Measurements from ENCODE around the gene CNN2.

Gene CNN2

DNA sequence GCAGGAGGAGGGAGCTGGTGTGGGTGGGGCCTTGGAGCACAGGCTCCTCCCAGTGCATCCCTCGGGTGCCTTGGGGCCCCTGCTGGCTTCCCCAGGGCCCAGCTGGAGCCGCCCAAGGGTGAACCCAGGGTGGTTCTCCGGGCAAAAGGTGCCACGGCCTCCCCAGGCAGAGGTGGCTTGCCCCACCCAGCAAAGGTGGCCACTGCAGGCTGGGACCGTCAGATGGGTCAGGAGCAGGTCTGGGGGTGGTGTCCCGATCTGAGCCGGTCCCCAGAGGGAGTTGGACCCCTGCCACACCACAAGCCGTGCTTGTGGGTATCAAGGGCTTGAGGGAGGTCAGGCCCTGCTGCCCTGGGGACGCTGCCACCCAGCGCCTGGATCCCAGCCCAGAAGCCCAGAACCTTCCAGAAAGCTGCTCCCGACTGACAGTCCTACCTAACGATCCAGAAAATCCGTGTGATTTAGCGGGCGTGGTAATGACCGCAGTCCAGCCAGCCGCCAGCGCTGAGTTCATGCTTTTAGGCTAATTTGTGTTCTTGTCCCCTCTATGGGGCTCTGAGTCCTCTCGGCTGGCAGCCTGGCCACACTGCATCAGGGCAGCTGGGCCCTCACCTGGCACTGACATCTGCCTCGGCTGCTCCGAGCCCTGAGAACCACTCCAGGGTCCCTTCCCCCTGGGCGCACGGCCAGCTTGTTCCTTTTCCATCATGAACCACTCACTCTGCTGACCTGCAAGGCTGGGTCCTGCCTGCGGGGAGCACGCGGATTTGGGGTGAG lies 31.2 kb upstream of the CNN2 start:
- Histone ChIP-seq H3K36me3 (ENCODE audit: insufficient read depth, low read length) (peaks cover 16% of the 10 kb centered on the region; the same call in 1 of the 2 replicates), H3K4me1 (ENCODE audit: control insufficient read depth, insufficient read depth, low read length, unreplicated experiment) (peaks cover 5% of the 10 kb centered on the region), H3K27me3 (ENCODE audit: insufficient read depth, low read length) (peaks cover 8% of the 10 kb centered on the region), H3K79me2 (ENCODE audit: control insufficient read depth, insufficient read depth, low read length, unreplicated experiment) (no peaks in the 10 kb centered on the region), H3K4me3 (ENCODE audit: low read depth, low read length) (no peak overlapping the region), H3K27ac (ENCODE audit: low read depth, low read length) (no peak overlapping the region), H2AFZ (ENCODE audit: low read length, unreplicated experiment) (no peak overlapping the region)

DNA sequence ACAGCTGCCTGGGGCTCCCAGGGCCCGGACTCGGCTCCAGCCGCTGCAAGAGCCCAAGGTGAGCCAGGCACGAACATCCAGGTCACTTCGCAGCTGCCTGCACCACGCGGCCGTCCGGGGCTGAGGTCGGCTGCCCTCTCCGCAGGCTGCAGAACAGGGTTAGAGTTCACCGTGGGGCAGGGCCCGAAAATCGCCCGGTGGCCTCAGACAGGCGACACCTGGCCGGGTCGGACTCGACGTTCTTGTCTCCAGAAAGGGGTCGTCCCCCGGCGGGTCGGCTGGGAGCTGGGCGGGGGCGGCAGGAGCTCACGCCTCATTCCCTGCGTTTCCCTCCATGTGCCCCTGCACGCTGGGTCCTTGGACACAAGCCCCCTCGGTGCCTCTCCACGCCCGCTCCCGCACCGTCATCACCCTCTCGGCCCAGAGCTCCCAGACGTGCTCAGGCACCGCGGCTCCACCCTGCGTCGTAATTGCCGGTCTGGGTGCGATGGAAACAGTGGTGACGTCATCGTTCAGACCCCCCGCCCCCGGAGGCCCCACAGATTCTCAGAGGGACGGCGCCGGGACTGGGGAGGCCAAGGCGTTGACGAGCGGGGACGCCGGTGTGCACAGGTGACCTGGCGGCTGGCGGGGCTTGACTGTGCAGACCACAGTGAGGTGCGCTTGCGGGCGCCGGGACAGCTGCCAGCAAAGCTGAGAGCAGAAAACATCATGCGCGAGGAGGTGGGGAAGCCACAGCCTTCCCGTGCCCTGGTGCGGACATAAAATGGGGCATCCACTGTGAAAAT lies 30.2 kb upstream of the CNN2 start:
- no peaks in the 10 kb centered on the region for H3K79me2 ChIP-seq (ENCODE audit: control insufficient read depth, insufficient read depth, low read length, unreplicated experiment)
- peak overlapping the region; percentile 9; the same call in 1 of the 2 replicates for H3K4me3 ChIP-seq (ENCODE audit: low read depth, low read length)
- H3K4me1 ChIP-seq (ENCODE audit: control insufficient read depth, insufficient read depth, low read length, unreplicated experiment), result peaks cover 5% of the 10 kb centered on the region
- peaks cover 7% of the 10 kb centered on the region; the same call in 1 of the 2 replicates for H3K36me3 ChIP-seq (ENCODE audit: insufficient read depth, low read length)
- peaks cover 15% of the 10 kb centered on the region for H3K27me3 ChIP-seq (ENCODE audit: insufficient read depth, low read length)
- H2AFZ ChIP-seq (ENCODE audit: low read length, unreplicated experiment), result no peak overlapping the region
- H3K27ac ChIP-seq (ENCODE audit: low read depth, low read length), result no peak overlapping the region

DNA sequence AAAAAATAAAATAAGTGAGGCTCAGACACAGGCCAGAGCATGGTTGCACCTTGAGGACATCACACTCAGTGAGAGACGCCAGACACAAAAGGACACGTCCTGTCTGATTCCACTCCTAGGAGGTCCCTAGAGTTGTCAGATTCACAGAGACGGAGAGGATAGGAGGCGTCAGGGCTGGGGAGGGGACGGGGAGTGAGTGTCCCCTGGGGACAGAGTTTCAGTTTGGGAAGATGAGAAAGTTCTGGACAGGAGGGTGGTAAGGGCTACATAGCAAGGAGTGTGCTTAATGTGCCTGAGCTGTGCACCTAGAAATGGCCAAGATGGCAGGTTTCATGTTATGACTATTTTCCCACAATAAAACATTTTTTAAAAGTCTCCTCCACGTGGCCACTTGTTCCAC lies 28.3 kb upstream of the CNN2 start:
- Histone ChIP-seq H3K4me3 (ENCODE audit: low read depth, low read length) (no peak overlapping the region), H3K27ac (ENCODE audit: low read depth, low read length) (no peak overlapping the region), H2AFZ (ENCODE audit: low read length, unreplicated experiment) (no peak overlapping the region), H3K27me3 (ENCODE audit: insufficient read depth, low read length) (peaks cover 18% of the 10 kb centered on the region), H3K36me3 (ENCODE audit: insufficient read depth, low read length) (no peaks in the 10 kb centered on the region), H3K79me2 (ENCODE audit: control insufficient read depth, insufficient read depth, low read length, unreplicated experiment) (no peaks in the 10 kb centered on the region), H3K4me1 (ENCODE audit: control insufficient read depth, insufficient read depth, low read length, unreplicated experiment) (peaks cover 7% of the 10 kb centered on the region)

DNA sequence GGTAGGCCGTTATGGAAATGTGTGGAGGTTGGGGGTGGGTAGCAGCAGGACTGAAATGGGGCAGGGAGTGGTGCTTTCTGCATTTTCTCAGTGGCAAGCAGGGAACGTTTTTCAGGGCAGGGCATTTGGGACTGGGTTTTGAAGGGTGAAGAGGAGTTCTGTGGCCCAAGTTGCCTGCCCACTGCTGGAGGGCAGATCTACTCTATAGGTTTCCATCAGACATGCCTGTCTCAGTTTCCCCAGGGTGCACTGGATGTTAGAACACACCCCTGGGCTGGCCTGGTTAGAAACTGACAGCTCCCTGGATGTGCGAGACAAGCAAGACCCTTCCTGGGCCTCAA lies 27.1 kb upstream of the CNN2 start:
- Histone ChIP-seq H3K27ac (ENCODE audit: low read depth, low read length) (no peak overlapping the region), H3K4me1 (ENCODE audit: control insufficient read depth, insufficient read depth, low read length, unreplicated experiment) (peaks cover 7% of the 10 kb centered on the region), H3K36me3 (ENCODE audit: insufficient read depth, low read length) (no peaks in the 10 kb centered on the region), H3K79me2 (ENCODE audit: control insufficient read depth, insufficient read depth, low read length, unreplicated experiment) (no peaks in the 10 kb centered on the region), H2AFZ (ENCODE audit: low read length, unreplicated experiment) (no peak overlapping the region), H3K4me3 (ENCODE audit: low read depth, low read length) (no peak overlapping the region), H3K27me3 (ENCODE audit: insufficient read depth, low read length) (peaks cover 18% of the 10 kb centered on the region)

DNA sequence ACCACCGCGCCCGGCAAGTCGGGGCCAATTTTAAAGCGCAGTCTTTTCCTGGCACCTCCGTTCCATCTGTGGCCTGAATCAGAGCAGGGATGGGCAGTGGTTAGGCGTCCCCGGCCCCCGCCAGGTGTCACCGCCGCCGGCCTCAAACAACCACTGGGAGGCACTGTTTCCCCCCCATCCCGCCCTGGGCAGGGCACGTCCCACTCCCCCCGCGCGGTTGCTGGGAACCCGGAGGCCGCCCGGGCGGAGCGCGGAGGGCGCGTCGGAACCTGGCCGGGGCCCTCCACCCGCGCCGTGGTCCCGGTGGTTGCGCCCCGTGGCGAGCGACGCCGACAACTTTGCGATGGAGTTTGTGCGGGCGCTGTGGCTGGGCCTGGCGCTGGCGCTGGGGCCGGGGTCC lies 26.3 kb upstream of the CNN2 start, which contains the start of gene GRIN3B:
GRIN3B (plus strand) TSS at position 325 of the 400 bp plus-strand sequence; CDS start at position 344, 19 bp downstream.
- H3K79me2 ChIP-seq (ENCODE audit: control insufficient read depth, insufficient read depth, low read length, unreplicated experiment), result no peaks in the 10 kb centered on the region
- H2AFZ ChIP-seq (ENCODE audit: low read length, unreplicated experiment), result no peak within 1 kb of the TSS

DNA sequence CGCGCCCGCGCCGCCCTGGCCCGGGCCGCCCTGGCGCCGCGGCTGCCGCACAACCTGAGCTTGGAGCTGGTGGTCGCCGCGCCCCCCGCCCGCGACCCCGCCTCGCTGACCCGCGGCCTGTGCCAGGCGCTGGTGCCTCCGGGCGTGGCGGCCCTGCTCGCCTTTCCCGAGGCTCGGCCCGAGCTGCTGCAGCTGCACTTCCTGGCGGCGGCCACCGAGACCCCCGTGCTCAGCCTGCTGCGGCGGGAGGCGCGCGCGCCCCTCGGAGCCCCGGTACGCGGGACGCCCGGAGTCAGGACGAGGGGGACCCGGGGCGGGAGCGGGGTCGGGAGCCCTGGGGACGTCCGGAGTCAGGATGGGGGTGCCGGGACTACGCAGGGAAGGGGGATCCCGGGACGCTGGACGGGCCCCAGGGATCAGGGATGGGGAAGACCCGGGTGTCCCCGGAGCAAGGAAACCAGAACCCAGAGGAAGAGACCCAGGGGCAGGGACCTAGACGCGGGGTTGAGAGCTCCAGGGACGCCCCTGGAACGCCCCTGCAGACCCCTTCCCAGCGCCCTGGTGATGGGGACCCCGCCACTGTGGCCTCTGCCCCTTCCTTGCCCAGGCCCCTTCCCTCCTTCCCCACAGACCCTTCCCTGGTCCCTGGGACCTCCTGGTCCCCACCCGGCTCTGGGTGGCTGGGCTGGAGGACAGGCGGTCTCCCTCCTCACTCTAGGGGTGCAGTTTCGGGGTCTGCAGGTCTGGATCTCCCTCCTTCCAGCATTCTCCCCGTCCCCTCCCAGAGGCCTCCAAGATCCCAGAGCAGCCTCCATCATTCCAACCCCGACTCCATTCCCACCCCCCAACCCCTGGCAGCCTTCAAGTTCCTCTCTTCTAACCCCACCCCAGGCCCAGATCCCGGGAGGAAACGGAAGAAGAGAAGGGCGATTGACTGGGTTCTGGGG lies 25.5 kb upstream of the CNN2 start:
- no peak overlapping the region for H3K27ac ChIP-seq (ENCODE audit: low read depth, low read length)
- peaks cover 18% of the 10 kb centered on the region for H3K27me3 ChIP-seq (ENCODE audit: insufficient read depth, low read length)
- H2AFZ ChIP-seq (ENCODE audit: low read length, unreplicated experiment), result no peak overlapping the region

More for the DNA sequence above, 26.3 kb upstream of the CNN2 start, which contains the start of gene GRIN3B:
- Histone ChIP-seq H3K36me3 (ENCODE audit: insufficient read depth, low read length) (no peaks in the 10 kb centered on the region), H3K4me1 (ENCODE audit: control insufficient read depth, insufficient read depth, low read length, unreplicated experiment) (peaks cover 7% of the 10 kb centered on the region), H3K4me3 (ENCODE audit: low read depth, low read length) (peak within 1 kb of the TSS; percentile 12; the same call in 1 of the 2 replicates), H3K27me3 (ENCODE audit: insufficient read depth, low read length) (peaks cover 18% of the 10 kb centered on the region), H3K27ac (ENCODE audit: low read depth, low read length) (no peak within 1 kb of the TSS)

DNA sequence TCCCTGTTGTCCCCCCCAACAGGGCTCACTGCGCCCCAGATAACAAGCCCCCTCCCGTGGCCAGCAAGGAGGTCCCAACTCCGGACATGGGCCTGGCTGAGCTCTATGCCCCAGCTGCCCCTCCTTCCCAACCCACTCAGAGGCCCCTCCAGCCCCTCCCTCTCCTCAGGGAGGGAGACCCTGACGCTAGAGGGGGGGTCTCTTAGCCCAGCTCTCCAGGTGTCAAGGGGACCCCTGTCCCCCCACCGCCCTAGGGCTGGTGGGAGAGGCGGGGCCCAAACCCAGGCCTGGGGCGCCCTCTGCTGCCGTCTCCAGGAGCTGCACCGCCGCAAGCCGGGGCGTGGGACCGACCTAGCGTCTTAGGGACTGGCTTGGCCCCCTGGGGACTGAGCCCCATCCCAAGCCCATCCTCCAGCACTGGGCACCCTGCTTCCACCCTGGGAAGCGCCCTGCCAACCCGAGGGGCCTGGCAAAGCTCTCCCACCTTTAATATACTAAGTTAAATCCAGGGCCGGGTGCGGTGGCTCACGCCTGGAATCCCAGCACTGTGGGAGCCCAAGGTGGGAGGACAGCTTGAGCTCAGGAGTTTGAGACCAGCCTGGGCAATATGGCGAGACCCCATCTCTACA lies 24.8 kb upstream of the CNN2 start:
- Histone ChIP-seq H3K4me1 (ENCODE audit: control insufficient read depth, insufficient read depth, low read length, unreplicated experiment) (peaks cover 2% of the 10 kb centered on the region), H3K27ac (ENCODE audit: low read depth, low read length) (no peak overlapping the region), H2AFZ (ENCODE audit: low read length, unreplicated experiment) (no peak overlapping the region), H3K27me3 (ENCODE audit: insufficient read depth, low read length) (peaks cover 18% of the 10 kb centered on the region), H3K4me3 (ENCODE audit: low read depth, low read length) (no peak overlapping the region), H3K36me3 (ENCODE audit: insufficient read depth, low read length) (no peaks in the 10 kb centered on the region), H3K79me2 (ENCODE audit: control insufficient read depth, insufficient read depth, low read length, unreplicated experiment) (no peaks in the 10 kb centered on the region)

More for the DNA sequence above, 25.5 kb upstream of the CNN2 start:
- Histone ChIP-seq H3K4me1 (ENCODE audit: control insufficient read depth, insufficient read depth, low read length, unreplicated experiment) (peaks cover 7% of the 10 kb centered on the region), H3K4me3 (ENCODE audit: low read depth, low read length) (peak overlapping the region; percentile 12; the same call in 1 of the 2 replicates), H3K79me2 (ENCODE audit: control insufficient read depth, insufficient read depth, low read length, unreplicated experiment) (no peaks in the 10 kb centered on the region), H3K36me3 (ENCODE audit: insufficient read depth, low read length) (no peaks in the 10 kb centered on the region)

DNA sequence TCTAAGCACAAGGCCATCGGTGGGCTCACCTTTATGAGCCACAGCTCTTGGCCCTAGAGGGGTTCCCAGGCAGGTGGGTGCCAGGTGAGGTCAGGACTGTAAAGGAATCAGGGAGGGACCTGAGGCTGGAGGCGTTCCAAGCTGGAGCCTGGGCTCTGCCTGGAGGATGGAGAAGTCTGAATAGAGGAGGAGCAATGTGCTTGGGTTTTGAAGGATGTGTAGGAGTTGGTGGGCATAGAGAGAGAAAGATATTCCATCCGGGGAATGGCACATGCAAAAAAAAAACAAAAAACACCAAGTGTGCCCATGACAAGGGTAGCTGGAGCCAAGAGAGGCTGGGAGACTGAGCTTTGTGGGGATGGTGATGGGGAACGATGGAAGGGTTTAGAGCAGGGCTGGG lies 23.8 kb upstream of the CNN2 start:
- Histone ChIP-seq H2AFZ (ENCODE audit: low read length, unreplicated experiment) (no peak overlapping the region), H3K27ac (ENCODE audit: low read depth, low read length) (no peak overlapping the region), H3K36me3 (ENCODE audit: insufficient read depth, low read length) (no peaks in the 10 kb centered on the region), H3K4me1 (ENCODE audit: control insufficient read depth, insufficient read depth, low read length, unreplicated experiment) (peaks cover 2% of the 10 kb centered on the region), H3K27me3 (ENCODE audit: insufficient read depth, low read length) (peaks cover 18% of the 10 kb centered on the region), H3K4me3 (ENCODE audit: low read depth, low read length) (no peak overlapping the region), H3K79me2 (ENCODE audit: control insufficient read depth, insufficient read depth, low read length, unreplicated experiment) (no peaks in the 10 kb centered on the region)

DNA sequence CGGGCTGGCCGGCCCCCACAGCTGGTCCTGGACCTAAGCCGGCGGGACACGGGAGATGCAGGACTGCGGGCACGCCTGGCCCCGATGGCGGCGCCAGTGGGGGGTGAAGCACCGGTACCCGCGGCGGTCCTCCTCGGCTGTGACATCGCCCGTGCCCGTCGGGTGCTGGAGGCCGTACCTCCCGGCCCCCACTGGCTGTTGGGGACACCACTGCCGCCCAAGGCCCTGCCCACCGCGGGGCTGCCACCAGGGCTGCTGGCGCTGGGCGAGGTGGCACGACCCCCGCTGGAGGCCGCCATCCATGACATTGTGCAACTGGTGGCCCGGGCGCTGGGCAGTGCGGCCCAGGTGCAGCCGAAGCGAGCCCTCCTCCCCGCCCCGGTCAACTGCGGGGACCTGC lies 23.1 kb upstream of the CNN2 start:
- Histone ChIP-seq H3K4me3 (ENCODE audit: low read depth, low read length) (no peak overlapping the region), H3K27ac (ENCODE audit: low read depth, low read length) (no peak overlapping the region), H3K27me3 (ENCODE audit: insufficient read depth, low read length) (peaks cover 18% of the 10 kb centered on the region), H2AFZ (ENCODE audit: low read length, unreplicated experiment) (no peak overlapping the region), H3K36me3 (ENCODE audit: insufficient read depth, low read length) (no peaks in the 10 kb centered on the region), H3K4me1 (ENCODE audit: control insufficient read depth, insufficient read depth, low read length, unreplicated experiment) (peaks cover 2% of the 10 kb centered on the region), H3K79me2 (ENCODE audit: control insufficient read depth, insufficient read depth, low read length, unreplicated experiment) (no peaks in the 10 kb centered on the region)
